ENCODE results near the gene FMNL2.

DNA sequence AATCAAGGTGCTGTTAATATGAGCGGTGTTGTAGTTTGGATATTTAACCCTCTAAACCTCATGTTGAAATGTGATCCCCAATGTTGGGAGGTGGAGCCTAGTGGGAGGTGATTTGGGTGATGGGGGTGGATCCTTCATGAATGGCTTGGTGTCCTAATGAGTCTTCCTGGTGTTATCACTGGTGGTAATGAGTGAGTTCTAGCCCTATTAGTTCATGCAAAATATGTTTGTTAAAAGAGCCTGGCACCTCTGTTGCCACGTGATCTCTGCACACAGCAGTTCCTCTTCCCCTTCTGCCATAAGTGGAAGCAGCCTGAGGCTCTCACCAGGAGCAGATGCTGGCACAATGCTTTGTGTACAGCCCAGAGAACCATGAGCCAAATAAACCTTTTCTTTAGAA lies 158.4 kb downstream of the FMNL2 start:
- TF ChIP-seq, protein P1, sequence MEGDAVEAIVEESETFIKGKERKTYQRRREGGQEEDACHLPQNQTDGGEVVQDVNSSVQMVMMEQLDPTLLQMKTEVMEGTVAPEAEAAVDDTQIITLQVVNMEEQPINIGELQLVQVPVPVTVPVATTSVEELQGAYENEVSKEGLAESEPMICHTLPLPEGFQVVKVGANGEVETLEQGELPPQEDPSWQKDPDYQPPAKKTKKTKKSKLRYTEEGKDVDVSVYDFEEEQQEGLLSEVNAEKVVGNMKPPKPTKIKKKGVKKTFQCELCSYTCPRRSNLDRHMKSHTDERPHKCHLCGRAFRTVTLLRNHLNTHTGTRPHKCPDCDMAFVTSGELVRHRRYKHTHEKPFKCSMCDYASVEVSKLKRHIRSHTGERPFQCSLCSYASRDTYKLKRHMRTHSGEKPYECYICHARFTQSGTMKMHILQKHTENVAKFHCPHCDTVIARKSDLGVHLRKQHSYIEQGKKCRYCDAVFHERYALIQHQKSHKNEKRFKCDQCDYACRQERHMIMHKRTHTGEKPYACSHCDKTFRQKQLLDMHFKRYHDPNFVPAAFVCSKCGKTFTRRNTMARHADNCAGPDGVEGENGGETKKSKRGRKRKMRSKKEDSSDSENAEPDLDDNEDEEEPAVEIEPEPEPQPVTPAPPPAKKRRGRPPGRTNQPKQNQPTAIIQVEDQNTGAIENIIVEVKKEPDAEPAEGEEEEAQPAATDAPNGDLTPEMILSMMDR (IDR thresholded peaks at IDR 0.05) = no peak
- no peak for TF ChIP-seq POLR2AphosphoS5 (IDR thresholded peaks at IDR 0.05)
